ENCODE data around the gene GSG1.

Gene GSG1

DNA sequence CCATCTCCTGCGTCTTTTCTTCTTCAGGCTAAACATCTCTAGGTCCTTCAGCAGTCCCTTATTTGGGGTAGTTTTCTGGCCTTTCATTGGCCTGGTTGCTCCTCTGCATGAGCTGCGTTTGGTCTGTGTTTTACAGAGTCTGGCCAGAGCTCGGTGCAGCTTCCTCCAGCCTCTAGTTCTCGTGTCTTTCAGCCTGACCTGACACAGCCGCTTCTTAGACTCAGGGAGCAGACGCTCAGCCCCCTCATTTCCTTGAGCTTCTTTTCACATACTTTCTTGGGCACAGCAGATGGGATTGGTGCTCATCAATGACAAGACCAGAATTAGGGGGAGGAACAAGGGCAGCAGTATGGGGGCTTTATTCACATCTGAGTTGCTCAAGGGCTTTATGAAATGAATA, 13.6 kb upstream of the GSG1 start:
- no peak for DNase-seq

DNA sequence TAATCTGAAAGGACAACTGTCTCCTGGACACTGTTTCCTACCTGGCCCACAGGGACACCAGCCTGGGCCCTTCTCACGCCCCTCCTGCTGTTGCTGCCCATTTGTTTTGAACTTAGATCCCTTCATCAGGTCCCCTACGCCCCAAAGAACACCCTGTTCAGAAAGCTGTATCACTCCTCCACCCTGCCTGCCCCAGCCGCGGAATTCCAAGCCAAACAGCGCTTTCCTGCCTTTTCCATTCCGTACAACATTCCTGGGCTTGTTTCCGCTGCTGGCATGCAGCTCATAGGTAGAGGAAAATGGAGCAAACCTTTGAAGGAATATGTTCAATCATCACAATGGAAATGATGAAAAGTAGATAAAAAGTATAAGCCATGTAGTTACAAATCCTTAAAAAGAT, 12.8 kb upstream of the GSG1 start:
- DNase-seq, result no peak

DNA sequence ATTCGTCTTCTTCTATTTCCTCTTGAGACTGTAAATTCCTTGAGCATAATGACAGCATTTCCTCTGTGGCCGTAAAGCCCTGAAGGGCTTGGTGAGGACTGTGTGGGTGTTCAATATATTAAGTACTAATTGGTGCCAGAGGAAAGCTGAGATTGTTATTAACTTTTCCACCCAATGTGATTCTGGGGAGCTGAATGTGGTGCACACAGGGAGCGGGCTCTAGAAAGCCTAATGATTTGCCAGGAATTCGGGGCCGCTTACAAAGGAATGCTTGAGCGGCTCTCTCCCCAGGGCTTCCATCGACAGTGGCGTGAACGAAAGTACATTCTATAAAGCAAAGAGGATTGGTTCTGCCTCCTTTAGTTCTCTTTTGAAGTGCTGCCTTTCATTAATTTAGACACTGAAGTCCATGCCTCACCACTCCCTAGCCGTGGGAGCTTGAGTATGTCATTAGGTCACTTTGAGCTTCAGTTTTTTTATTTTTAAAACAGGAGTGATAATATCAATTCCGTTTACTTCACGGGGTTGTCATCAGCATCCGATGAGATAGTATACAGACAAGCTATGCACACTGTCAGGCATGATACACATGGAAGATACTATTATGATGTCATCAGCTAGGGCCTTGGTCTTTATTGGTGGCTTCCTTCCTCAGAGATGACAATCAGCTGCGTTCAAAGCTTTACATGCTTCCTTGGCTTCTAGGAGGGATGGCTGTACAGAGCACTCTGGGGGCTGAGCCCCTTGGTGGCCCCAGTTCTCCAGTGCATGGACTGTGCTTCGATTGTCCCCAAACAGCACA, 11.0 kb upstream of the GSG1 start:
- no peak for DNase-seq

DNA sequence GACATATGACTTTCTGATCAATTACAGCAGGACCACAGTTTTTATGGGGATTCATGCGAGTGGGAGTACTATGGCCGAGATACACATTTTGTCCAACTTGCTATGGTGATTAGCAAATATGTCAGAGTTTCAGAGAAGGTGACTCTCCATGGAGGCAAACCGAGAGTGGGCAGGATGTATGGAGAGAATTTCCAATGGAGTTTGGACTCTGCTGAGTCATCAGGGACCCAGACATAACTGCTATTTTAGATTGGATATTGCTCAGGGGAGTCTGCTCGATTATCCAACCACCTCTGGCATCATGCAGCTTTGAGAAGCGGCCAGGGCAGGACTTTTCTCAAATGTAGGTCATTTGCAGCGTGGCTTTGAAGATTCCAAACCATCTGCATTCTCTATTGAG, 9.5 kb upstream of the GSG1 start:
- DNase-seq, result no peak

DNA sequence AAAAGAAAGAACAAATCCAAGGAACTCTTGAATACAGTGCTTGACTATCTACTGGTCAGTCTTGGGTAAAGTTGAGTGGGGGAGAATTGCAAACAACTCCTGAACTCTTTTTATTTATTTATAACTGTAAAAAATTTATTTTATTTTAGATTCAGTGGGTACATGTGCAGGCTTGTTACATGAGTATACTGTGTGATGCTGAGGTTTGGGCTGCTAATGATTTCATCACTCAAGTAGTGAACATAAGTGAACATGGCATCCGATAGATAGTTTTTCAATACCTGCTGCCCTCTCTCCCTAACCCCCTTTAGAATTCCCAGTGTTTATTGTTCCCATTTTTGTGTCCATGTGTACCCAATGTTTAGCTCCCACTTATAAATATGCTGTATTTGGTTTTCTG, 3.2 kb upstream of the GSG1 start:
- DNase-seq, result no peak

DNA sequence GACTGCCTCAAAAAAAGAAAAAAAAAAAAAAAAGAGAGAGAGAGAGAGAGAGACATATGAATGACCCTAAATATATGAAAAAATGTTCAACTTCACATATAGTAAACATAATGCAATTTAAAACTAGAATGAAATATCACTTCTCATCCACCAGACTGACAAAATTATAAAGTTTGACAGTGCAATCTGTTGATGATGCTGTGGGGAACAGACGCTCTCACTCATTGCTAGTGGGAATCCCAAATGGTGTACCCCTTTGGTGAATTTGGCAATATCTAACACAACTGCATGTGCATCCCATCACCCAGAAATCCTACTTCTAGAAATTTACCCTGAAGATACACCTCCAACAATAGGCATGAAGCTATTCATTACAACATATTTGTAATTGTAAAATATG, 2.3 kb upstream of the GSG1 start:
- no peak for DNase-seq

DNA sequence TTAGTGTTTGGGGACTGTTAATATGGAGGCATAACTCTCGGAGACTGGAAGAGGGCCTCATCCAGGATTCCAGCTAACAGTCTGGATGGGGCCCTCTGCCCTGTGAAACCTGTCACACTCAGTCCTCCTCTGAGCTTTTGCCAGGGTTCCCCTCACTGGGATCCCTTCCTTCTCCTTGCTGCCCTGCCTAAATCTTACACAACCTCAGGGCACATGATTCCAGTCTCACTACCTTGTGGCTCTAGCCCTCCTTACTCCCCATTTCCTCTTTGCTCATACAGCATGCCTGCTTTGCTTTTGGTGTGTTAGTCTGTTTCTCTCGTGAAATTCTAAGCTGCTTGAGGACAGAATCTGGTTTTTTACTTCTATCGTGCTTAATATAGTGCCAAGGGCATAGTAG, 942 bp upstream of the GSG1 start:
- no peak for DNase-seq

DNA sequence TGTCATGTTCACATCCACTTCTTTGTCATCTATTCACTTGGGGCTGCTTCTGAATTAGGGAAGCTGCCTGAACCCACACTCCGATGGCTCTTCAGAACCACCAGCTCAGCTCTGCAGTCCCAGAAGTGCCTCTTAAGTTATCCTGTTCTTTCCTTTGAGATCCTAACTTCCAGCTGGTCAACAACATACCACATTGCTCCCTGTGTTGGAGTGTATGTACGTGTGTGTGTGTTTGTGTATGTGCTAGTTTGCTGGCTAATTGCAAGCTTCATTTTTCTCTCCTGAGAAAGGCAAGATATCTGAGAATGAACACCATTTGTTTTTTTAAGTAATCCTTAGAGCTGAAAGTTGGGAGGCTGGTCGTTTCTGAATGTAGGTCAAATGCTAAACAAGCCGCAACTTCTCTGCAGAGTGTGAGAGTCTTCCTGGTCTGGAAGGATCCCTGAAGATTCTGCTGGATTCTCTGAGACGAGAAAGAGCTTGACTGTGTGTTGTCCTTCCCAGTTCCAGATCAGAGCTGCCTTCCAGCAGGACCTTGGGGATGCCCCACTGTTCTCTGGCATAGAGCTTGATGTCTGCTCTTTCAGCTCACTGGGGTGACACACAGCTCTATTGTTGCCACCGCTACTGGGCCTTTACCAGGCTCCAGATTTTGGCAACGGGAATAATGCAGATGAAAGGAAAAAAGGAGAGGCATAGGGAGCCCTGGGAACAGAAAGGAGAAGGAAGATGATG, 839 bp downstream of the GSG1 start:
- DNase-seq, result no peak

DNA sequence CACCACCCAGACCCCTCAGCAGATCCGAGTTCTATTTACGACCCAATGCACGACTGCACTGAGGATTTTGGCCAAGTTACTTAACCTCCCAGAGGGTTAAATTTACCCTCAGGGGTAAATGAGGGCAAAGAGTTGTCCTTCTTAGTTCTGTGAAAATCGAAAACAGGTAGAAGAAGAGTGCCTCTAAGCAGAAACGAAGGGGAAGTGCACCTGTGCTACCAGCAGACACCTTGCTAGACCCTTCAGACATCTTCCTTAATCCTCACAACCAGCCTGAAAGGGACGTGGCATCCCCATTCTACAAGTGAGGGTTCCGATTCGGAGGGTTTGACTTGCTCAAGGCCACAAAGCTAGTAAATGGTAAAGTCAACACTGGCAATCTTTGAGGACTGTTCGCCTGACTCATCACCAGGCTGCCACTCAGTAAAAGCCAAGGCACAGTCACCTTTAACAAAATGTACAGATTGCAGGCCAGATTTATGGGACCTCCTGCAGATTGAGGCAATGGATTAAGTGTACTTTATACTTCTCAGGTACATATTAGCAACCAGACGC, 1.6 kb downstream of the GSG1 start:
- no peak for DNase-seq

DNA sequence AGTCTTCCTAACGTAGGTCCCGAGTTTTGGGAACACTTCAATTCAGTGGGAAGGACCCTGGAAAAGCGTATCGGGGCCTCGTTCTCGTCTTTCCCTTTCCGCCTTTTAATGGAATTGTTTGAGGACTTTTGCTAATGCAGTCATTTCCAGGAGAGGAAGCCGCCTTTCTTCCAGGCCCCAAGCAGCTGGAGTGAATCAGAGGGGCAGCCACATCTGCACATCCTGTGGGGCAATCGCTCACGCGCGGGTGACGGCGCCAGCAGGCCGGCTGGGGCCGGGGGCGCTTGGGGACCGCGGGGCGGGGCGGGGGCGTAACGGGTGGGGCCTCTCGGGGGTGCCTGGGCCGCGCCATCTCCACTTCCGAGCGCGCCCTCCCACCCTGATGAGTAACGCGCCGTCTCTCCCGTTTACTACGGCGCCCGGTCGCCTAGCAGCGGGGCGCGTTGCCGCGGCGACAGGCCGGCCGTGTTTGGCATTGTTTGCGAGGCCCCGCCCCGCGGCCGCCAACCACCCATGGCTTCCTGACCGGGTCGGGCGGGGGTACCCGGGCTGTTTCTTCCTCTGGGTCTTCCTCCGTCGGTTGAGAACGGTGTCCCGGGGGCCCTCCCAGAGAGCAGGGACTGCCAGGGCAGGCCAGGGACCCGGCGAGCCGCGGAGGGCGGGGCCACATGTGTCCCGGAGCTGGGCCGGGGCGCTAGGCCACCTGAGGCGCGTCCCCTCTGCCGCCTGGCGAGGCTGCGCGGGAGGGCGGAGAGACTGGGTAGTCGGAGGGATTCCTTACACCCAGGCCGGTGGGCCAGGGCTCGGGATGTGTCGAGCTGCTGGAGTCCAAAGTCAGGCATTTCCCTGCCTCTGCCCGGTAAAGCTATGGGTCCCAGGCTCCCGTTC, 2.3 kb downstream of the GSG1 start:
- DNase-seq, result peak; percentile 40

DNA sequence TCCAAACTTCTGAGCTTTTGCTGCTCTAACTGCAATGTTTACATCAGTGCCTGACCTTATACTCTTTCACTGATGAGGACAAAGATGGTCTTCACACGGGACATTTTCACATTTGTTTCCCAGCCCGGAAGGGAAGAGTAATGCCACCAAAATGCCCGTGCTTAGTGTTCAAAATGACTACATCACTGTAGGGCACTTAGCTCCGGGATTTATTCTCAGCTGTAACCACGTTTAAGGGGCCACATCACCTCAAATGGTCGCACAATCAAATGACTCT, 2.9 kb downstream of the GSG1 start:
- DNase-seq, result no peak

DNA sequence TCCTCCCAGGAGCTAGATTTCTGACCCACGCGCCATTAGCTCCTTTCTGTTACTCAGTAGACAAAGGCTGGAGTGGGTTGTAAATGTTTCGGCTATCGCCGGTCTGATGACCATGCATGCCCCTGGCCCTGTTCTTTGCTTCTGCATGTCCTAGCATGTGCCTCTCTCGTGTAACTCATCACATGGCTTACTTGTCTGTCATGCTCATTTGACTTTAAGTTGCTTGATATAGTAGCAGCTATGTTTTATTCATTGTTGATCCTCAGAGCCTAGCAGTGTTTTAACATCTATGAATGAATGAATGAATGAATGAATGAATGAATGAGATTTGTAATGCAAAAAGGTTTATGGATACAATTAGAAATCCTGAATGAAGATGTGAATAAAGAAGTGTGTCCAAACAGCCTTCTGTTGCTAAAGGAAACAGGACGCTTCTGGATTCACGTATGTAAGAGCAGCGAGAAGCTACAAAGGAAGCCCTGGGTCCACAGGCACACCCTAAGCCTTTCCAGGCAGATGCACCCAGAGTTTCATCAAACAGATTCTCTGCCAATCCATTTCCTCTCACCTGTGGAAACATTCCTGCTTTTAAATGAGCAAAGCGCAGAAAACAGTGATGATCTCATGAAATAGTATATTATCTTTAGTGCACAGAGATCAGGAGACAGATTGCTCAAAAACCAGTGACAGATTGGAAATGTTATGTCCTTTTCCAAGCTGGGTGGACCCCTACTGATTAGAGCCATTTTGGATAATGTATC, 3.4 kb downstream of the GSG1 start:
- no peak for DNase-seq

DNA sequence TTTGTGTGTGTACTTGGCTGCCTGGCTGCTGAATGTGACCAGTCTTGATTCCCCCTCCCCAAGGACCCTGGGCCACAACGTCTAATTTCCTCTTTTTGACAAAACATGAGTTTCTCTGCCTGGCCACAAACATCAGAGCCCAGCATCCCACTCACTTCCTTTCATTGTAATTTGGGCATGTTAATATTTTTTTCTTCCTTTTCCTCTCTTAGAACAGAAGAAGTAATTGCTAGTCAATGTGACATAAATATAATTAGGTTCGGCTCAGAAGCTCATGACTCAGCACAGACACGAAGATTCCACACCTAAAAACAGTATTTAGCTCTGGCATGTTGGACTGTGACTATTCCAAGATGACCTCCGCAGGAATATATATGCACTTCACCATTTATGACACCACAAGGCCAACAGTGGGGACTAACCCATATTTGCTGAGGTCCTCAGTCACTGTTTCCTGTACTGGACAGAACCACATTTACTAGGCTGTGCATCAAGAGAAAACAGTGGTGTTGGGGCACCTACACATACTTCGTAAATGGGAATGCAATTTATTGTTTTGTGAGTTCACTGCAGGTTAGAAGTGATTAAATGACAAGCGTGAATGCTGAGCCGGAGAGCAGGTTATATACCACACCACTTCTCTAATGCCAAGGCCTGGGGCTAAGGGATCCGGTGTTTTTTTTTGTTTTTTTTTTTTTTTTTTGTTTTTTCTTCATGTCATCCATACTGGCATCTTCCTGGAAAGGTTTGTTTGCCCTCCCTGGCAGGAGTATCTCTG, 4.2 kb downstream of the GSG1 start:
- no peak for DNase-seq

DNA sequence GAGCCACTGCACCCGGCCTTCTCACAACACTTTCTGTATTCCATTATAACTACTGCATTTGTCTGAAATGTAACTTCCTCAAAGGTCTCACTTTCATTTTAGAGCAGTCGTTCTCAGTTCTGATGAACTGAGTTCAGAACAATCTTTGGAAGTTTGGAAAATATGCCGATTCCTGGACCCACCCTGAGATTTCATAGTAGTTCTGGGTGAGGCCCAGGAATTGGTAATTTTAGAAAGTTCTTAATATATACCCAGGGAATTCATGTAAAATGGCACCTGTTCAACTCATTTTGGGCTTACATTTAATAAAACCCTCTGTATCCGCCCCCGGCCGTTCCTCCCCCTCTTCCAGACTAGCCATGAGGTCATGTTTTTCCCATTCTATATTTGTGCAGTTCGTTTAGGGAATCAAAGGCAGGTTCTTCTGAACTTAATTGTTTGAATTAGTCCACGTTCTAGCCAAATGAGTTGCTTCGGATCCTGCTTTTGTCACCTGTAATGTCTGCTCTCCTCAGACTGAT, 5.9 kb downstream of the GSG1 start:
- no peak for DNase-seq

DNA sequence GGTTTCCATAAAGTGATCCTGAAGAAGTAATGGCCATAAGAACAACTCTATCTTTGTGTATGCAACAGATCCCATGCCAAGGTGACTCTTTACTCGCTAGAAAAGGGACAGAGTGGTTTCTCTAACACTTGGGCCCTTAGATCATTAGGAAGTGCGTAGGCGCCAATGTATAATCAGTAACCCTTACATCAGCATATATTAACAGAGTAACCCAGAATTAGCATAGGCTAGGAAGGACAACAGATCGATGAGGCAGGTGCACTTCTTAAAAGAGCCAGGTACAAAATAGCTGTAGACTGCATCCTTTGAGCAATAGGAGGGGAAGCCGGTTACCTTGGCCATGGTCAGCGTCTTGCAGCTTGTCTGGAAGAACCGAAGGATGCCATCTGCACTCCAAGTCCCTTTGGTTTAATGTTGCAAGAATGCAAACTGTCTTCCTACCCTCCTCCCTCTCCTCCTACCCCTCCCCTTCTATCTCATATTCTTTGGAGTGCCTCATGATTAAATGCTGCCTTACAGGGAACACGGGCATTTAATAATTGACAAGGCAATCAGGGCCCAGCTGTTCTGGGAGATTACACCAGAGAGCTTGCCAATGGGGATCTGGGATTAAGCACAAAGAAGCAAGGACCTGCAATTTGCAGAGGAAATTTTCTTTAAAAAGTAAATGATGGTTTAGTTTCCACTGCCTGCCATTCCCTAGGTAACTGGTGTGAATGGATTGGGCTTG, 8.0 kb downstream of the GSG1 start:
- no peak for DNase-seq

DNA sequence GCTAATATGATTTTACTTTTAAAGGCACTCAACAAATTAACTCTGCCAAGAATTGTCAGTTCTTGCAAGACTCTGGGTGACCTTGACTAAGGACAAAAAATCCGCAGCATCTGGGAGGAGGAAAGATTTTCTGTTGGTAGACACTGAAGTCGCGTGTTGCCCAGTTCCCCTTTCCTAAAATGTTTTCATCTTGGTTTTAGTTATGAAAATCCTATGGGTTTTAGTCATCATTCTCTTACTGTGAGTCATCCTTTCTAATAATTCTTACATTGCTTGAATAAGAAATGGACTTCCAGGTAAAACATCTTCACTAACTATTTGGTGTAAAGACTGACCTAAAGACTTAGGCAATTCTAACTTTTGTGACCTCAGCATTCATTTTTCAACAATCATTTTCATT, 9.1 kb downstream of the GSG1 start:
- DNase-seq, result no peak

DNA sequence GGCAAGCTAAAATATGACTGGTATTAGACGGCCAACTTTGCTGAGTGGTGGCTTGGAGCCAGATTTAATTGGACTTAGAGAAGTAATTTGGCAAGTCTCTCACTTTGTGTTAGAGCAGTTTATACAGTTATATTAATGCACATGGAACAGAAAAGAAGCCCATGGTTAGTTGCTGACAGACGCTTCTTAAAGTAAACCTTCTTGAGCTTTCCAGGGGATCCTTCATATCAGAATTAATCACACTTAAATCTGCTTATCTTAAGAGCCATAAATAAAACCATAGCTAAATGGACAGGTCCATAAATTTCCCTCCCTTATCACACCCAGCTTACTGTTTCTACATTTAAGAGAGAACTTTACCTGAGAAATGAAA, 9.6 kb downstream of the GSG1 start:
- no peak for DNase-seq

DNA sequence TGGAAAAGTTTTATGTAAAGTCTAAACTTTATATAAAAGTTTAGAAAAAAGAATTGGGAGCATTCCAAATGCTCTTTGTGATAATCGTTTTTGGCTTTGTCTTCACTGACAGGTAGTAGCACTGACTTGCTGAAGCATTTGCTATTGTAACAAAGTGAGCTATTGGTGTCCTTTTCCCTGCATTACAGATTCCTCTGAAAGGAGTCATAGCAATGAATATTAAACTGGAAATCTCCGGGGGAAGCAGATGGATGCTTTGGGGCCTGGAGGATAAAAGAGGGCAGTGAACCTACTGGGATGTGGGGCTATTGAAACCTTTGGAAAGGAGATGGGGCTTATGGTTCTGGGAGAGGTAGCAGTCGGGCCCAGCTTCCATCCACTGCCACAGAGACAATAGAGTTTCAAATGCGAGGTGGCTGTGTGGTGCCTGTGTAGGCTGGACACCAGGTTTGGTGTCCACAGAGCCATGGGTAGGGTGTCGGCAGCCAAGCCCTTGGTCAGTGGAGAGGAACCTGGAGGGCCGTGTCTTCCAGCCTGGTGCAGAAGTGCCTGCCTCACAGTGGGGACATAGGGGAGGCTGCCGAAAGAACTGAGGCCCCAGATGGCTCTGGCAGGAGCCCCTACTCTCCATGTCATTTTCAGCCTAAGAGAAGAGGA, 10.1 kb downstream of the GSG1 start:
- DNase-seq, result no peak

DNA sequence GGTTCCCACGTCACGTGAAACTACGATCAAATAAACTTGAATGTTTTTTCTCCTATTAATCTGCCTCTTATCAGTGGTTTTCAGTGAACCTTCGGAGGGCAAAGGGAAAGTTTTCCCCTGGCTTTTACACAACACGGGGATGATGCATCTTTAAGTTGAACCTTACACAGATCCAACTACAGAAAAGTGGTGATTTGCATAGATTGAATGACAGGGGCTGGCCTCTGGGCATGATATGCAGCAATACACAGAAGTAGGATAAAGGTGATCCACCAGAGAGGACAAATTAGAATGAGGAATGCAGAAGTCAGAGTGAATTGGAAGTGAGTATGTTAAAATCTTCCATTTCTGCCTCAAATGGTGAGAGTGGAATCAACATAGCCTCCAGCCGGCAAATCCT, 11.6 kb downstream of the GSG1 start:
- no peak for DNase-seq

DNA sequence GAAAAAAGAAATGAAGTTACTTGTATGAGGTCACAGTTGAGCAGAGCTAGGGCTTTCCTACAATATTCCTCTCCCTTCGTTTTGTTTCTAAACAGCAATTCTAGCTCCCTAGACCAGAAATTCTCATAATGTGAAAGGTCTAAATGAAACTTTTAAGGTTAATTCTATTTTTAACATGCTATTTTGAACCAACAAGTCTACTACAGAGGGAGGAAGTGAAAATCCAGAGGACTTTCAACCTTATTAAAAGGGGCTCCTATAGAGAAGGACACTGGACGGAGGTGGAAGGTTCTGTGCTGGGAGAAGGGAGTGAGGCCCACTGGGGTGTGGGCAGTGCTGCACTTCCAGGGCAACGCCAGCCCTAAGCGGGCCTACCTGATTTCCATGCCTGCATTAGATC, 13.4 kb downstream of the GSG1 start:
- no peak for DNase-seq

DNA sequence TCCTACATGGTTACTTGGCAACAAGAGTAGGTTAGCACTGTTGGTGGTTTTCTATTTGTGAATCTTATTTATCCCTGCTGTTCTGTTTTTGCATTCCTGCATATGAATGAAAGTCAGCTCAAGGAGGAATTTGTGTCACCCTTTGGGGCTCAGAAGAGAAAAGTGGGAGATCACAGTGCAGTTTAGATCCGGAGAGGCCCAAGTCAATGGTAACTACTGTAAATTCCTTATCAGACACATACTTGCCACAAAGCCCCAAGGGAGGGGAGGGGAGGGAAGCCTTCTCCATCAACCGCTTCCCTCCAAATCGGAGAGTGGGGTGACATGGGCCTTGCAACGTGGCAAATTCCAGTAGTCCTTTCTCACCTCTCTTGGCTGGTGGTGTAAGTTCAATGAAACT, 15.0 kb downstream of the GSG1 start:
- DNase-seq, result no peak
